ACC112 (cell line): ENCODE measurements around the gene ANKS1A.
"Not testable (repeated sequence)": the region's sequence is repeated elsewhere in the genome, so short reads cannot be mapped to it uniquely, and the experiment has no call there.

Experiments used
- H2AFZ ChIP-seq: fragments of 200-600 bp; sonication (generic); one replicate; pipeline ENCODE4 v1.6.0; 2017; ENCODE audit warnings: antibody characterized with exemption, low read length; ENCODE audit not compliant: unreplicated experiment
- H3K27ac ChIP-seq: fragments of 200-600 bp; sonication (generic); 2 replicates; pipeline ENCODE4 v1.5.1; 2014; ENCODE audit warnings: low read depth, mild to moderate bottlenecking, antibody characterized with exemption, low read length, moderate library complexity
- H3K27me3 ChIP-seq: fragments of 200-600 bp; sonication (generic); 2 replicates; pipeline ENCODE4 v1.6.1; 2014; ENCODE audit warnings: mild to moderate bottlenecking, antibody characterized with exemption, low read length, moderate library complexity, mixed read lengths; ENCODE audit not compliant: insufficient read depth
- H3K36me3 ChIP-seq: fragments of 200-600 bp; sonication (generic); 2 replicates; pipeline ENCODE4 v1.6.1; 2016; ENCODE audit warnings: mild to moderate bottlenecking, antibody characterized with exemption, low read length, moderate library complexity, mixed read lengths; ENCODE audit not compliant: insufficient read depth
- H3K4me1 ChIP-seq: fragments of 200-600 bp; sonication (generic); one replicate; pipeline ENCODE4 v1.6.1; 2016; ENCODE audit warnings: low read length, mixed read lengths; ENCODE audit not compliant: insufficient read depth, unreplicated experiment, control insufficient read depth
- H3K4me3 ChIP-seq: fragments of 200-600 bp; sonication (generic); 2 replicates; pipeline ENCODE4 v1.5.1; 2014; ENCODE audit warnings: mild to moderate bottlenecking, low read depth, low read length
- H3K79me2 ChIP-seq: fragments of 200-600 bp; sonication (generic); one replicate; pipeline ENCODE4 v1.6.0; 2016; ENCODE audit warnings: low read length; ENCODE audit not compliant: control insufficient read depth, unreplicated experiment, insufficient read depth

Gene ANKS1A

GRCh38 chr6:34865107-34865506, 23.9 kb upstream of the ANKS1A start:
- H3K4me3 ChIP-seq = no peak overlapping the region
- no peaks in the 10 kb centered on the region for H3K4me1 ChIP-seq
- H2AFZ ChIP-seq = no peak overlapping the region
- H3K79me2 ChIP-seq = no peaks in the 10 kb centered on the region
- no peak overlapping the region for H3K27ac ChIP-seq
- H3K36me3 ChIP-seq = 0 out of 2 replicates have a peak, but pooled peaks cover 6% of the 10 kb centered on the region
- no peaks in the 10 kb centered on the region for H3K27me3 ChIP-seq

- no peak overlapping the region for H2AFZ ChIP-seq
- H3K79me2 ChIP-seq = no peaks in the 10 kb centered on the region
- H3K4me1 ChIP-seq = no peaks in the 10 kb centered on the region
- H3K27me3 ChIP-seq = no peaks in the 10 kb centered on the region
- no peak overlapping the region for H3K27ac ChIP-seq
- H3K36me3 ChIP-seq = 0 out of 2 replicates have a peak, but pooled peaks cover 6% of the 10 kb centered on the region
- no peak overlapping the region for H3K4me3 ChIP-seq
Observed at GRCh38 chr6:34866509-34866908, 22.5 kb upstream of the ANKS1A start.

- H2AFZ ChIP-seq = no peak overlapping the region
- no peaks in the 10 kb centered on the region for H3K79me2 ChIP-seq
- 0 out of 2 replicates have a peak, but pooled peaks cover 6% of the 10 kb centered on the region for H3K36me3 ChIP-seq
Observed at GRCh38 chr6:34867484-34867883, 21.6 kb upstream of the ANKS1A start.

GRCh38 chr6:34871853-34872252, 17.2 kb upstream of the ANKS1A start:
- H3K4me1 ChIP-seq = no peaks in the 10 kb centered on the region
- H3K27ac ChIP-seq = no peak overlapping the region
- no peak overlapping the region for H2AFZ ChIP-seq
- H3K4me3 ChIP-seq = no peak overlapping the region
- H3K36me3 ChIP-seq = 0 out of 2 replicates have a peak, but pooled peaks cover 7% of the 10 kb centered on the region
- H3K27me3 ChIP-seq = no peaks in the 10 kb centered on the region
- H3K79me2 ChIP-seq = no peaks in the 10 kb centered on the region

More at GRCh38 chr6:34867484-34867883, 21.6 kb upstream of the ANKS1A start:
- Histone ChIP-seq H3K4me1 (no peaks in the 10 kb centered on the region), H3K4me3 (no peak overlapping the region), H3K27me3 (no peaks in the 10 kb centered on the region), H3K27ac (no peak overlapping the region)

GRCh38 chr6:34872332-34872731, 16.7 kb upstream of the ANKS1A start:
- no peak overlapping the region for H3K4me3 ChIP-seq
- no peak overlapping the region for H3K27ac ChIP-seq
- H2AFZ ChIP-seq = no peak overlapping the region
- H3K79me2 ChIP-seq = no peaks in the 10 kb centered on the region
- H3K4me1 ChIP-seq = no peaks in the 10 kb centered on the region
- H3K36me3 ChIP-seq = 0 out of 2 replicates have a peak, but pooled peaks cover 8% of the 10 kb centered on the region
- no peaks in the 10 kb centered on the region for H3K27me3 ChIP-seq

- H3K4me3 ChIP-seq = no peak overlapping the region
- no peaks in the 10 kb centered on the region for H3K27me3 ChIP-seq
- no peak overlapping the region for H2AFZ ChIP-seq
- no peak overlapping the region for H3K27ac ChIP-seq
- peaks cover 17% of the 10 kb centered on the region; the same call in 1 of the 2 replicates for H3K36me3 ChIP-seq
- H3K4me1 ChIP-seq = no peaks in the 10 kb centered on the region
- no peaks in the 10 kb centered on the region for H3K79me2 ChIP-seq
Observed at GRCh38 chr6:34875292-34876213, 13.5 kb upstream of the ANKS1A start.

GRCh38 chr6:34876472-34876871, 12.6 kb upstream of the ANKS1A start:
- H3K79me2 ChIP-seq = no peaks in the 10 kb centered on the region
- no peaks in the 10 kb centered on the region for H3K4me1 ChIP-seq
- no peak overlapping the region for H2AFZ ChIP-seq
- H3K27ac ChIP-seq = no peak overlapping the region
- no peaks in the 10 kb centered on the region for H3K27me3 ChIP-seq
- peaks cover 18% of the 10 kb centered on the region; the same call in 1 of the 2 replicates for H3K36me3 ChIP-seq
- H3K4me3 ChIP-seq = no peak overlapping the region

- H3K27ac ChIP-seq = no peak overlapping the region
- H3K27me3 ChIP-seq = no peaks in the 10 kb centered on the region
- no peaks in the 10 kb centered on the region for H3K4me1 ChIP-seq
- H3K36me3 ChIP-seq = peaks cover 18% of the 10 kb centered on the region; the same call in 1 of the 2 replicates
- H3K4me3 ChIP-seq = no peak overlapping the region
- no peak overlapping the region for H2AFZ ChIP-seq
- H3K79me2 ChIP-seq = no peaks in the 10 kb centered on the region
Observed at GRCh38 chr6:34877259-34877658, 11.8 kb upstream of the ANKS1A start.

- Histone ChIP-seq H3K27ac (no peak overlapping the region), H2AFZ (no peak overlapping the region), H3K79me2 (peaks cover 2% of the 10 kb centered on the region), H3K36me3 (peaks cover 18% of the 10 kb centered on the region; the same call in 1 of the 2 replicates), H3K4me3 (no peak overlapping the region), H3K27me3 (no peaks in the 10 kb centered on the region), H3K4me1 (no peaks in the 10 kb centered on the region)
Observed at GRCh38 chr6:34877869-34878485, 11.1 kb upstream of the ANKS1A start.

- Histone ChIP-seq H3K79me2 (peaks cover 36% of the 10 kb centered on the region), H3K36me3 (peaks cover 12% of the 10 kb centered on the region; the same call in 1 of the 2 replicates)
- not testable (repeated sequence) for H2AFZ ChIP-seq, H3K4me3 ChIP-seq, H3K27me3 ChIP-seq, H3K27ac ChIP-seq, H3K4me1 ChIP-seq
Observed at GRCh38 chr6:34884073-34884472, 5.0 kb upstream of the ANKS1A start.
